Activated CD4-positive, CD25-positive, alpha-beta regulatory T cell treated with anti-CD3 and anti-CD28 coated beads, Interleukin-2, amount 50 U/mL, for 24 hours (primary cell): ENCODE measurements around the gene TNKS2.
"Not testable (repeated sequence)": the region's sequence is repeated elsewhere in the genome, so short reads cannot be mapped to it uniquely, and the experiment has no call there.

ENCODE experiments used
- ATAC-seq, 2 donors: fragments of 150-1000 bp; cut with Tn5 transposase; one replicate each; pipeline ENCODE4 v1.10.0; 2021; ENCODE audit warnings: mild to moderate bottlenecking in 1 of 2, moderate library complexity in 1 of 2

TNKS2 gene

DNA sequence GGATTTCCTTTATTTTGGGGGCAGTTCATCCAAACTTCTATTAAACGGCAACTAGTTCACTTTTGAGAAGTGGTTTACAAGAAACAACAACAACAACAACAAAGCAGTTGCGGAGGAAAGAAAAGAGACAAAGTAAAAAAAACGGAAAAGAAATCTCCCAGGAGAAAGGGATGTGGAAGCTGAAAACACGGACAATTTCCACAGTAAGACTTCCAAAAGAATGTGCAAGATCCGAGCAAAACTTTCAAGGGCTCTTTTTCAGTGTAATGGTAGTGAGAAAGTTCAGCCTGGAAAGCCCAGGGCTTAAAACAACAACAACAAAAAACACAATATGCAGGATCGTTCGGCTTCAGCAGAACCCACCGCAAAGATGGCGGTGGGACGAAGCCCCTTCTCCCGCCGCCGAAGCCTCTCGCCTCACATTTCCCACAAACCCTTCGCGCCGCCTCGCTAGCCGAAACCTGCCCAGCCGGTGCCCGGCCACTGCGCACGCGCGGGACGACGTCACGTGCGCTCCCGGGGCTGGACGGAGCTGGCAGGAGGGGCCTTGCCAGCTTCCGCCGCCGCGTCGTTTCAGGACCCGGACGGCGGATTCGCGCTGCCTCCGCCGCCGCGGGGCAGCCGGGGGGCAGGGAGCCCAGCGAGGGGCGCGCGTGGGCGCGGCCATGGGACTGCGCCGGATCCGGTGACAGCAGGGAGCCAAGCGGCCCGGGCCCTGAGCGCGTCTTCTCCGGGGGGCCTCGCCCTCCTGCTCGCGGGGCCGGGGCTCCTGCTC is at the start of gene TNKS2:
Gene TNKS2 (plus strand): TSS at position 553 of the 775 bp plus-strand sequence. CDS start 265 bp downstream, outside the sequence.
- ATAC-seq: peak; percentile 74 to 79

DNA sequence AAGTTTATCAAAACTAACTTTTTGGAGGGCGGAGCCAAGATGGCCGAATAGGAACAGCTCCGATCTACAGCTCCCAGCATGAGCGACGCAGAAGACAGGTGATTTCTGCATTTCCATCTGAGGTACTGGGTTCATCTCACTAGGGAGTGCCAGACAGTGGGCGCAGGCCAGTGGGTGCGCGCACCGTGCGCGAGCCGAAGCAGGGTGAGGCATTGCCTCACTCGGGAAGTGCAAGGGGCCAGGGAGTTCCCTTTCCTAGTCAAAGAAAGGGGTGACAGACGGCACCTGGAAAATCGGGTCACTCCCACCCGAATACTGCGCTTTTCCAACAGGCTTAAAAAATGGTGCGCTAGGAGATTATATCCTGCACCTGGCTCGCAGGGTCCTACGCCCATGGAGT is 48.6 kb upstream of the TNKS2 start:
- ATAC-seq: not testable (repeated sequence)

DNA sequence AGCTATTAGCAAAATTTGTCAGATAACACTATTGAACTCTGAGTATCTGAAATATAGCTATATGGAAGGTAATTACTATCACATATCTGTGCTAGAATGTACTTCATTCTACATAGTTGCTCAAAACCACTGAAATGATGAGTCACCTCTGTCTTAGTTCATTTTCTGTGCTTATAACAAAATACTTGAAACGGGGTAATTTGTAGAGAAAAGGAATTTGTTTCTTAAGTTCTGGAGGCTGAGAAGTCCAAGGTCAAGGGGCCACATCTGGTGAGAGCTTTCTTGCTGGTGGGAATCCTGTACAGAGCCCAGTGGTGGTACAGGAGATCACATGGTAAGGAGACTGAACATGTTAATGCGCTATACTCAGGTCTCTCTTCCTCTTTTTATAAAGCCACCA is 41.9 kb upstream of the TNKS2 start:
- ATAC-seq: no peak

DNA sequence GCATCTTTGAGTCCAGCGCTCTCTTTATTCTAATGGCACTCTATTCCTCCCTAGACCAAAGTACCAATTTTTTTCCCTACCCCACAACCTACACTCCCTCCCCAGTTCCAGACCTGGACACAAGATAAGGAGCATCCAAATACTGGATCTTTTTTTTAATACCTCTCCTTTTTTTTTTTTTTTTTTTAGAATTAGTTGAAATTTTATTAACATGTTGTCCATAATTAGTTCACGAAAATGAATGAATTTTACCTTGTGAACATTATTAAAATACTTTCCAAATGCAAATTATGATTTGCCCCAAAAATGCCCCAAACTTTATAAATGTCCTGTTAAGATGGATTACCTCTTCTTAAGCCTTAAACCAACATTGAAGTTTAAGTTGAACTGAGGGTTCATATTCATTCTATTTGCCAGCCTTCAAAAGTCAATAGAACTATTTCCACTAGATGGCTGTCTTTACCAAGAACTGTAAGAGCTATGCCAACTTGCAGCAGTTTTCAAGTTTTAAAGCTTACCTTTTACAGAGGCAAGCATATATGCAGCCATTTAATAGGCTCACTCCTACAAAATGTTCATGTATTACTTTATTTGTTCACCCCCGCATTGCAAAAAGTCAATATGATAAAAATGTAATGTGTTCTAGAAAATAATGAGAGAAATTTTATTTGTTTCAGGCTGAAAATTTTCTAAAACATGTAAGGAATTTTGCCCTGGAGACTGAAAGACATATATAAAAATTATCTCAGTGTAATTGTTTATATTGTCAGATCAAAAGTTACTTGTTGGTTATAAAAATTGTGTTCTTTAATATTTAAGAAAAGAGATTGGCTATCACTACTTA is 39.7 kb upstream of the TNKS2 start:
- peak; percentile 59 to 69 for ATAC-seq

DNA sequence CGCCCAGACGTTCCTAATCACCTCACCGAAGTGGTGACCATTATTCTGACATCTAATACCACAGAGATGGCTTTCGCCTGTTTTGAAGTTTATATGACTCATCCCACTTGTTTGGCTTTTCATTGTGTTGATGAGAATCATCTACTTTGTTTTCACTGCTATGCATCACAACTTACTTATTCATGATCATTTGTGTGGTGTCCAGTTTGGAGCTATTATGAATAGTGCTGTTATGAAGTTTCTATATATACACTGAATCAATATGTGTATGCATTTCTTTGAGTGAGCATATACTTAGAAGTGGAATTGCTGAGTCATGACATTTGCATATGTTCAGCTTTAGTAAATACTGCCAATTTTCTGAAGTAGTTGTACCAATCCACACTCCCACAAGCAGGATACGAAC is 38.6 kb upstream of the TNKS2 start:
- ATAC-seq: peak; percentile 60 to 66

DNA sequence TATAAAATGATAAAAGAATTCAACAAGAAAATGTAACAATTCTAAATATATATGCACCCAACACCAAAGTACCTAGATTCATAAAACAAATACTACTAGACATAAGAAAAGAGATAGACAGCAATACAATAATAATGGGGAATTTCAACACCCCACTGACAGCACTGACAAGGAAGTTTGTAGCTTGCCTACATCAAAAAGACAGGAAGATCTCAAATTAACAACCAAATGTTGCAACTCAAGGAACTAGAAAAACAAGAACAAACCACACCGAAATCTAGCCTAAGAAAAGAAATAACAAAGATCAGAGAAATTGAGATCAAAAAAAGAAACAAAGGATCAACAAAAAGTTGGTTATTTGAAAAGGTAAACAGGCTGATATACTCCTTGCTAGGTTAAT is 36.5 kb upstream of the TNKS2 start:
- ATAC-seq: no peak

DNA sequence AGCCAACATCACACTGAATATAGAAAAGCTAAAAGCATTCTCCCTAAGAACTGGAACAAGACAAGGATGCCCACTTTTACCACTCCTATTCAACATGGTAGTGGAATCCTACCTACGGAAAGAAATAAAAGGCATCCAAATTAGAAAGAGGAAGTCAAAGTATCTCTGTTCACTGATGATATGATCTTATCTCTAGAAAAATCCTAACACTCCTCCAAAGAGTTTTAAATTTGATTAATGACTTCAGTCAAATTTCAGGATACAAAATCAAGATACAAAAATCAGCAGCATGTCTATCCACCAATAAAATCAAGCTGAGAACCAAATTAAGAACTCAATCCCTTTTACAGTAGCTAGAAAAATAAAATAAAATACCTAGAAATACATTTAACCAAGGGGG is 35.3 kb upstream of the TNKS2 start:
- ATAC-seq: no peak

DNA sequence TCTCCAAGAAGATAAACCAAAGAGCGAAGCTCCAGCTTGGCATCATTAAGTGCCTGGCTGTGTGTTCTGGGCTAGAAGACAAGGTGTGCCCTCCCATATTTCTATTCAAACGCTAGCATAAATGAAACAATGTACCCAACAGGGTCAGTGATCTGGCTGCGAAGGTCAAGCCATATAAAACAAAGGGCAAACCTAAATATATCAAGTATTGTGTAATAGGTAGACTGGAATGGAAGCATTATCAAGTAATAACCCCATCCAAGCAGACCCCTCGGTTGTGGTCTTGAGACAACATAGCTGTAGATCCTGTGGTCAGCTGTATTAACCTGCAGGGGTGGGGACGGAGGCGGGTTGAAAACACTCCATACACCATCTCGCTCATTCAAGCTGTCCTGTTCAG is 31.6 kb upstream of the TNKS2 start:
- ATAC-seq: no peak

DNA sequence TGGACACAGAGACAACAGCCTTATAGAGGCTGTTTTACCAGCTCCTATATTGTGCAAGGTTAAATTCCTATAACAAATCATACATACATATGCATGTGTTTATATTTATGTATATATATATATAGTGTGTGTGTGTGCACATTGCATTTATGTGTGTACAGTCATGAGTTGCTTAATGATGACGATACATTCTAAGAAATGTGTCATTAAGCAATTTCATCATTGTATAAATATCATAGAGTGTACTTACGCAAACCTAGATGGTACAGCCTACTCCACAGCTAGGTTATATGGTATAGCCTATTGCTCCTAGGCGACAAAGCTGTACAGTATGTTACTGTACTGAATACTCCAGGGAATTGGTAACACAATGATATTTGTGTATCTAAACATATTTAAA is 30.1 kb upstream of the TNKS2 start:
- ATAC-seq: no peak

DNA sequence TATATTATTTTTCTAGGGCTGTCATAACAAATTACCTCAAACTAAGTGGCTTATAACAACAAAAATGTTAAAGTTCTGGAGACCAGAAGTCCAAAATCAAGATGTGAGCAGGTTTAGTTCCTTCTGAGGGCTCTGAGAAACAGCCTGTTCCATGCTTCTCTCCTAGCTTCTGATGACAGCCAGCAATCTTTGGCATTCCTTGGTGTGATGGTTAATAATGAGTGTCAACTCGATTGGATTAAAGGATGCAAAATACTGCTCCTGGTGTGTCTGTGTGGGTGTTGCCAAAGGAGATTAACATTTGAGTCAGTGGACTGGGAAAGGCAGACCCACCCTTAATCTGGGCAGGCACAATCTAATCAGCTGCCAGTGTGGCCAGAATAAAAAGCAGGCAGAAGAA is 26.3 kb upstream of the TNKS2 start:
- no peak for ATAC-seq

DNA sequence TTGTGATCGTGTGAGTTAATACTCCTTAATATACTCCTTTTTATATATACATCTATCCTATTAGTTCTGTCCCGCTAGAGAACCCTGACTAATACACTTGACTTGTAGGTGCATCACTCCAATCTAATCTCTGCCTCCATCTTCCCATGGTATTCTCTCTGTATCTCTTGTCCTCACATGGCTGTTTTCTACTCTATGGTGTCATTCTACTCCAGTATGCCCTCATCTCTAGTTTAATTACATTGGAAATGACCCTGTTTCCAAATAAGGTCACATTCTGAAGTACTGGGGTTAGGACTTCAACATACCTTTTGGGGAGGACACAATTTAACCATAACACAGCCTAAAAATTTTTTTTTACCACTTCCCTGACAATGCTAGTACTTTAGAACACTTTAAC is 25.8 kb upstream of the TNKS2 start:
- ATAC-seq: no peak

DNA sequence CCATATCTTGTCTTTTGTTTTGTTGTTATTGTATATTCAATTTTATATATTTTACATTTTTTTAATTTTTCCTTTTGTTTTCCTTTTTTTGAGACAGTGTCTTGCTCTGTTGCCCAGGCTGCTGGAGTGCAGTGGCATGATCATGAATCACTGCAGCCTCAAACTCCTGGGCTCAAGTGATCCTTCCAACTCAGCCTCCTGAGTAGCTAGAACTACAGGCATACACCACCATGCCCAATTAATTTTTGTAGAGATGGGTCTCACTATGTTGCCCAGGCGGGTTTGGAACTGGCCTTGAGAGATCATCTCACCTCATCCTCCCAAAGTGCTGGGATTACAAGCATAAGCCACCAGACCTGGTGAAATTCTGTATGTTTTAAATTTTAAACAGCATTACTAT is 25.4 kb upstream of the TNKS2 start:
- no peak for ATAC-seq

DNA sequence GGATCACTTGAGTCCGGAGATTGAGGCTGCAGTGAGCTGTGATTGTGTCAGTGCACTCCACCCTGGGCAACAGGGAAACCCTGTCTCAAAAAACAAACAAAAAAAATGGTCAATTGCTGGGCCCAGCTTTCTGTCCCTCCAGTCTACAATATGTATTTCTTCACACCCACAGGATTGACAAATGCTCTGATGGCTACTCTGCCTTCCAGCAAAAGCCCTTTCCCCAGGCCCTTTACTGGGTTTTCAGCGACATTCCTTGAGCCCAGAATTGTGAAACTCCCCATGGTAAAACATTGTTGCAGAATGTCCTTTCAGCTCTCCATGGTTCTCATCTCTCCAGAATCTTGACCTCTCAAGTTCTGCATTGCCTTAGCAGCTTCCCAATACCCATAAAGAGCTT is 23.7 kb upstream of the TNKS2 start:
- ATAC-seq: no peak

DNA sequence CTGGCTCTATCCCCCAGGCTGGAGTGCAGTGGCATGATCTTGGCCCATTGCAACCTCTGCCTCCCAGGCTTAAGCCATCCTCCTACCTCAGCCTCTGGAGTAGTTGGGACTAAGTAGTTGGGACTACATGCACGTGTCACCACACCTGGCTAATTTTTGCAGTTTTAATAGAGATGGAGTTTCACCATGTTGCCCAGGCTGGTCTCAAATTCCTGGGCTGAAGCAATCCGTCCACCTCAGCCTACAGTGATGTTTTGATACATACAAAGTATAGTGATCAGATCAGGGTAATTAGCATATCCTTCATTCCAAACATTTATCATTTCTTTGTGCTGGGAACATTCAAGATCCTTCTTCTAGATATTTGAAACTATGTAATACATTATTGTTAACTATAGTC is 22.5 kb upstream of the TNKS2 start:
- ATAC-seq: no peak

DNA sequence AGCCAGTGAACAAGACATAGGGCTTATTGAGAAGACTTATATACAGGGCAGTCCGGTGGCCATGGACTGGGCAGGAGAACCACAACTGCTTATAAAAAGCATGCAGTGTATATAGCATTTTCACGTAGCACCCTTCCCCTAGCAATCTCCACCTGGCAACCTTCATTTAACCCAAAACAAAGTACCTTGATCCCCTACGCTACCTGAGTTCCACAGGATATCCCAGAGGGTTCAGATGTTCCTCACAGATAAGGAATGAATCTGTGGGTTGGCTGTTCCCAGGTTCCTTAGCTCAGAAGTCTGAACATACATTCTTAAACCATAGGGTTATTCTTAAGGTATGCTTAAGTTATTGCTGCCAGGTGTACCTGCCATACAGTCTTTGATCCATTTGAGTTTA is 22.0 kb upstream of the TNKS2 start:
- ATAC-seq: no peak

DNA sequence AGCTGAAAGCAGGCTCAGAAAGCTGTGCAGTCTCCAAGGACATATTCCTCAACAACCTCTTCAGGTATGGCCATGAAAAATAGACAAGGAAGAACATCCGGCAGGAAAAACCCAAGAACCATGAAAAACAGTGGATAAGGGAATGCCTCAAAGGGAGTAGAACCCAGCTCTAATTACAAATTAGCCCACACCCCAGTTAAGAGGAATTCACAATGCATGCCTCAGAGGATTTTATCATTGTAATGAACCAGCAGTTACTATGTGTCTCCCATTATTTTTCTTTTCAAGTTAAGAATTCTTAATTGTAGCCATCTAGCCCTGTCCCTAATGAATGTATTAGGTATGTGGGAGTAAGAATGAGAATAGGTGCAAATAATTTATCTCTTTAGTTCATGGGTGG is 19.7 kb upstream of the TNKS2 start:
- ATAC-seq: no peak

DNA sequence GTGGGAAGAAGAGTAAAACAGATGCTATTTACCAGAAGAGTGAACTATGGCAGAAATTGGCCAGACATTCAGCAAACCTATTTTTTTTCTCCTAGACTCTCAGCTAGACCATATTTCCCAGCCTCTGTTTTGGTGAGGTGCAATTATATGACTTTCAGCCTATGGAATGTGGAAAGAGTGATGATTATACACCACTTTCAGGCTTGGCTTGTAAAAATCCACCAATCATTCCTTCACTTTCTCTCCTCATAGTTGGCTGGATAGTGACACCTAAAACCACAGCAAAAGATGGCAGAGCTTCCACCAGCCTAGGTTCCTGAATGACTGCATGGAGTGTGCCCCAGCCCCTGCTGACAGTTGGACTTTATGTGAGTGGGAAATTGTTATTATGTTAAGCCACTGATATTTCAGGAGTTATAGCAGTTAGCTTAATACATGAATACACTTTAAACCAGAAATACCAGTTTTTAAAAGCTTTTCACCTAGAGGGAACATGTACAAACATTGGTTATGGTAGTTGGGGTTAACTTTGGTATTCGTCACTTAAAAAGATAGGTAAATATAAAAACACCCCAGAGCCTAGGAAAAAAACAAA is 19.1 kb upstream of the TNKS2 start:
- ATAC-seq: no peak

DNA sequence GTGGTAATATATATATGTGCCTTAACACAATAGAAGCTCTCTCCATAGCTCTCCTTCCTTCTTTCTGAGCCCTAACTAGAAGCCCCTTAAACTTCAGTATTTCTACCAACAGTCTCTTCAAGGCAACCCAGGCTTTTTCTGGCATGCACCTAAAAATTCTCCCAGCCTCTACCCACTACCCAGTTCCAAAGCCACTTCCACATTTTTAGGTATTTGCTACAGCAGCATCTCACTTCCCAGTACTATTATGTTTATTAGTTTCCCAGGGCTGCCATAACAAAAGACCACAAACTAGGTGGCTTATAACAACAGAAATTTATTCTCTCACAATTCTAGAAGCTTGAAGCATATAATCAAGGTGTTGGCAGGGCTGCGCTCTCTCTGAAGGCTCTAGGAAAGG is 15.7 kb upstream of the TNKS2 start:
- ATAC-seq: no peak

DNA sequence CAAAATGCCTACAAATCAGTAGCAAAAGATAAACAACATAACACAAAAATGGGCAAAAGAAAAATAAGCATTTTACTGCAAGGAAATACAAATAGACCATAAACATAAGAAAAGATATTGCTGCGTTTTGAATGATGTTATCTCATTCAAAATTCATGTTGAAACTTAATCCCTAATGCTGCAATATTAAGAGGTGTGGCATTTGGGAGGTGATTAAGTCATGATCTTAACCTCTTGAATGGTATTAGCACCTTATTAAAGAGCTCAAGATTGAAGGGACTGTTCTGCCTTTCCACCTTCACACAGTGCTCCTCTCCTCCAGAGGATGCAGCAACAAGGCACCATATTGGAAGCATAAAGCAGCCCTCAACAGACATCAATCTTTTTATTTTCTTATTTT is 12.4 kb upstream of the TNKS2 start:
- no peak for ATAC-seq

DNA sequence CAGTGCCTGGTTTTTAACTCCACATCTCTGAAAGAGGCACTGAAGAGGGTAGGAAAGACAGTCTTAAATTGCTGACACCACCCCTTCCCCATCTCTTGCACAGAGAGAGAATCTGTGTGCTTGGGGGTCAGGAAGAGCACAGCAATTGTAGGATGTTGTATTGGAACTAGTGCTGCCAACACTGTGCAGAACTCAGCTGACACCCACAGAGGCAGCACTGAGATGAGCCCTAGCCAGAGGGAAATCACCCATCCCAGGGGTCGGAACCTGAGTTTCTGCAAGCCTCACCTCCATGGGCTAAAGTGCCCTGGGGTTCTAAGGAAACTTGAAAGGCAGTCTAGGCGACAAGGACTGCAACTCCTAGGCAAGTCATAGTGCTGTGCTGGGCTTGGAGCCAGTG is 11.0 kb upstream of the TNKS2 start:
- no peak for ATAC-seq

DNA sequence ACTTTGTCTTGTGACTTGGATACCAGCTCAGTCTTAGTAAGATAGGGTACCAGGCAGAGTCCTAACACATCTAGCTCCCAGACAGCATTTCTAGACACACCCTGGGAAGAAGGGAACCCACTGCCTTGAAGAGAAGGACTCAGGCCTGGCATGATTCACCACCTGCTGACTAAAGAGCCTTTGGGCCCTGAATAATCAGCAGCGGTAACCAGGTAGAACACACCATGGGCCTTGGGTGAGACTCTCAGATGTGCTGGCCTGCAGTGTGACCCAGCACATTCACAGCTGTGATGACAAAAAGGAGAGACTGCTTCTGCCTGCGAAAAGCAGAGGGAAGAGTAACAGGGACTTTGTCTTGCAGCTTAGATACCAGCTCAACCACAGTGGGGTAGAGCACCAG is 10.4 kb upstream of the TNKS2 start:
- no peak for ATAC-seq

DNA sequence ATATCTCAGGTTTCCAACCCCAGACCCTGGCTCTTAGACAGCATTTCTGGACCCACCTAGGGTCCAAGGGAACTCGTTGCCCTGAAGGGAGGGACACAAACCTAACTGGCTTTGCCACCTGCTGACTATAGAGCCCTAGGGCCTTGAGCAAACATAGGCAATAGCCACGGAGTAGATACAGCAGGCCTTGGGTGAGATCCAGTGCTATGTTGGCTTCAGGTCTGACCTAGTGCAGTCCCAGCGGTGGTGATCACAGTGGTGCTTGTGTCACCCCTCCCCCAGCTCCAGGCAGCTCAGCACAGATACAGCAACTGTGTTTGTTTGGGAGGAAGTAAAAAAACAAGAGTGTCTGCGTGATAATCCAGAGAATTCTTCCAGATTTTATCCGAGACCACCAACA is 9.7 kb upstream of the TNKS2 start:
- no peak for ATAC-seq

DNA sequence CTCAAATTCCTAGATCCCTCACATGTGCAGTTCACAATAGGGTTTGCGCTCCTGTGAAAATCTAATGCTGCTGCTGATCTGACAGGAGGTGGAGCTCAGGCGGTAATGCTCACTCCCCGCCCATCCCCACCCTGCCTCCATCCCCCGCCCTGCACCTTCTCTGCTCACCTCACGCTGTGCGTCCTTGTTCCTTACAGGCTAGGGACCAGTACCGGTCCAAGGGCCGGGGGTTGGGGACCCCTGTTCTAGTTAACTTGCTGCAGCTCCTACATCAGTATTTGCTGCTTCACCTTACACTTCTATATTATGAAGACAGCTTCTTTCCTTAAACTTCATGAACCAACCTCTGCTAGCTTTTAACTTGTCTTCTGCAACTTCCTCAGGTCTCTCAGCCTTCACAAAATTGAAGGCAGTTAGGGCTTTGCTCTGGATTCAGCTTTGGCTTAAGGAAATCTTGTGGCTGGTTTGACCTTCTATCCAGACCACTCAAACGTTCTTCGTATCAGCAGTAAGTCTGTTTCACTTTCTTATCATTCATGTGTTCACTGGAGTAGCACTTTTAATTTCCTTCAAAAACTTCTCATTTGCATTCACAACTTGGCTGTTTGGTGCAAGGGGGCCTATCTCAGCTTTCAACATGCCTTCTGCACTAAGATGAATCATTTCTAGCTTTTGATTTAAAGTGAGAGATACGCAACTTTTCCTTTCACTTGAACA is 1.7 kb upstream of the TNKS2 start:
- ATAC-seq: peak; percentile 55 to 64
